Fibroblast of lung (primary cell): ENCODE results near the gene ALG12. TPM values are rescaled to one million over a fixed set of nuclear protein-coding genes. Genes with fewer than 3 reads are reported as not detected.

Experiments
- DNase-seq, 2 donors: peaks; one replicate each; pipeline versions ENCODE4 v3.0.0 to v3.0.0-alpha.2; 2010; ENCODE audit warnings: low read depth in 2 of 2
- H2AFZ ChIP-seq: 2 replicates; pipeline ENCODE4 v1.5.1; 2012; ENCODE audit warnings: low read length, control low read depth, inconsistent platforms
- H3K27ac ChIP-seq: 2 replicates; pipeline ENCODE4 v1.5.1; 2011; ENCODE audit warnings: low read length, control low read depth; ENCODE audit not compliant: insufficient read depth
- H3K27me3 ChIP-seq: 2 replicates; pipeline ENCODE4 v1.5.1; 2011; ENCODE audit warnings: mild to moderate bottlenecking, low read length; ENCODE audit not compliant: control insufficient read depth, insufficient read depth
- H3K36me3 ChIP-seq: 2 replicates; pipeline ENCODE4 v1.5.1; 2011; ENCODE audit warnings: low read length; ENCODE audit not compliant: control insufficient read depth, insufficient read depth
- H3K4me1 ChIP-seq: 2 replicates; pipeline ENCODE4 v1.5.1; 2011; ENCODE audit warnings: low read length; ENCODE audit not compliant: control insufficient read depth, insufficient read depth; ENCODE audit errors: extremely low read depth
- H3K4me2 ChIP-seq: 2 replicates; pipeline ENCODE4 v1.5.1; 2011; ENCODE audit warnings: low read length, control low read depth; ENCODE audit not compliant: insufficient read depth; ENCODE audit errors: extremely low read depth
- H3K4me3 ChIP-seq, 4 experiments: fragments of 200-600 bp in 1 of 4; sonication (generic) in 1 of 4; replicated peaks in 1 of 4; 2 replicates each; pipeline ENCODE4 v1.5.1; 2011 to 2016; ENCODE audit warnings: low read length in 4 of 4, low read depth in 3 of 4, mild to moderate bottlenecking in 3 of 4, control low read depth in 2 of 4, inconsistent platforms in 1 of 4, mixed read lengths in 1 of 4; ENCODE audit not compliant: insufficient read depth in 1 of 4; ENCODE audit errors: control extremely low read depth in 1 of 4
- H3K79me2 ChIP-seq: 2 replicates; pipeline ENCODE4 v1.5.1; 2012; ENCODE audit warnings: mild to moderate bottlenecking, low read length, inconsistent platforms; ENCODE audit not compliant: control insufficient read depth, insufficient read depth
- H3K9ac ChIP-seq: 2 replicates; pipeline ENCODE4 v1.5.1; 2011; ENCODE audit warnings: mild to moderate bottlenecking, low read length, control low read depth; ENCODE audit not compliant: insufficient read depth
- H3K9me3 ChIP-seq: 2 replicates; pipeline ENCODE4 v1.5.1; 2012; ENCODE audit warnings: low read depth, low read length; ENCODE audit not compliant: control insufficient read depth, insufficient read depth
- H4K20me1 ChIP-seq: 2 replicates; pipeline ENCODE4 v1.5.1; 2011; ENCODE audit warnings: low read length; ENCODE audit not compliant: control insufficient read depth, insufficient read depth; ENCODE audit errors: extremely low read depth
- CTCF ChIP-seq, 2 donors: IDR thresholded peaks in 1 of 2; conservative IDR thresholded peaks in 1 of 2; 1 replicate in 1 of 2; 2 replicates in 1 of 2; pipeline ENCODE4 v1.5.1; 2011 to 2012; ENCODE audit warnings: low read length in 2 of 2, control low read depth in 1 of 2, inconsistent platforms in 1 of 2, low read depth in 1 of 2, mild to moderate bottlenecking in 1 of 2
- EZH2 ChIP-seq: IDR thresholded peaks from 2 replicates; pipeline ENCODE4 v1.5.1; 2012; ENCODE audit warnings: low read length, control low read depth, mild to moderate bottlenecking; ENCODE audit errors: missing control alignments
- polyA plus RNA-seq, 2 donors: library from polyadenylated mRNA; depleted of rRNA in 1 of 2; stranded (reverse) in 1 of 2; unstranded in 1 of 2; fragments of >200 nt; gene quantifications; 2 replicates each; pipeline ENCODE4 v1.2.1, GENCODE V29; 2011 to 2012; ENCODE audit warnings: missing spikeins in 1 of 2
- total RNA-seq: library from RNA; depleted of rRNA; stranded (reverse); fragments of >200 nt; gene quantifications from 2 replicates; pipeline ENCODE4 v1.2.1, GENCODE V29; 2014

ALG12 gene
- total and polyA plus RNA-seq, 2 donors (not counting 1 experiment from before 2014, with no cell fraction given), result 9.6 to 19.0 TPM

GRCh38 chr22:49906799-49907290, 11.4 kb downstream of the ALG12 start:
- TF ChIP-seq CTCF (conservative IDR thresholded peaks at IDR 0.05 in 1 of 2, IDR thresholded peaks at IDR 0.05 in 1 of 2; ENCODE audit: low read depth in 1 of 2, low read length in 2 of 2), result no peak
- H3K79me2 ChIP-seq, result no peaks in the 10 kb centered on the region
- H3K9ac ChIP-seq, result no peak overlapping the region
- H3K36me3 ChIP-seq, result peaks cover 14% of the 10 kb centered on the region
- H2AFZ ChIP-seq, result no peak overlapping the region
- no peak for DNase-seq
- no peaks in the 10 kb centered on the region for H3K9me3 ChIP-seq
- no peaks in the 10 kb centered on the region for H3K27me3 ChIP-seq
- no peak overlapping the region for H3K4me2 ChIP-seq
- H3K4me1 ChIP-seq, result no peaks in the 10 kb centered on the region
- no peak overlapping the region for H3K27ac ChIP-seq
- no peaks in the 10 kb centered on the region for H4K20me1 ChIP-seq
- H3K4me3 ChIP-seq, result no peak overlapping the region

GRCh38 chr22:49906071-49906798, 12.0 kb downstream of the ALG12 start:
- TF ChIP-seq CTCF (conservative IDR thresholded peaks at IDR 0.05 in 1 of 2, IDR thresholded peaks at IDR 0.05 in 1 of 2; ENCODE audit: low read depth in 1 of 2, low read length in 2 of 2) (no peak), EZH2 (no peak)
- no peaks in the 10 kb centered on the region for H3K27me3 ChIP-seq
- no peaks in the 10 kb centered on the region for H3K9me3 ChIP-seq
- DNase-seq, result no peak
- H3K4me1 ChIP-seq, result no peaks in the 10 kb centered on the region
- no peak overlapping the region for H3K27ac ChIP-seq
- H3K4me3 ChIP-seq, result no peak overlapping the region
- H2AFZ ChIP-seq, result no peak overlapping the region
- H3K9ac ChIP-seq, result no peak overlapping the region
- H3K79me2 ChIP-seq, result no peaks in the 10 kb centered on the region
- H4K20me1 ChIP-seq, result no peaks in the 10 kb centered on the region
- no peak overlapping the region for H3K4me2 ChIP-seq
- H3K36me3 ChIP-seq, result peaks cover 19% of the 10 kb centered on the region

- Histone ChIP-seq H2AFZ (no peak overlapping the region), H3K36me3 (peaks cover 19% of the 10 kb centered on the region), H3K4me1 (no peaks in the 10 kb centered on the region), H3K27me3 (no peaks in the 10 kb centered on the region), H3K4me2 (no peak overlapping the region), H3K27ac (no peak overlapping the region), H3K4me3 (no peak overlapping the region), H4K20me1 (no peaks in the 10 kb centered on the region), H3K9me3 (no peaks in the 10 kb centered on the region), H3K79me2 (no peaks in the 10 kb centered on the region), H3K9ac (no peak overlapping the region)
- DNase-seq, result no peak
- TF ChIP-seq EZH2 (no peak), CTCF (conservative IDR thresholded peaks at IDR 0.05 in 1 of 2, IDR thresholded peaks at IDR 0.05 in 1 of 2; ENCODE audit: low read depth in 1 of 2, low read length in 2 of 2) (no peak)
Measured at GRCh38 chr22:49905465-49905864, 12.8 kb downstream of the ALG12 start.
